Right atrium auricular region (tissue), 2 donors: ENCODE results near the gene SAXO1. TPM values are rescaled to one million over a fixed set of nuclear protein-coding genes. Genes with fewer than 3 reads are reported as not detected.

Experiments
- DNase-seq: peaks from one replicate; pipeline ENCODE4 v3.0.0-alpha.2; 2019; ENCODE audit warnings: low spot score
- H3K27ac ChIP-seq, 2 donors: fragments of 200-600 bp; sonication (generic); 1 replicate in 1 of 2; 2 replicates in 1 of 2; pipeline ENCODE4 v1.5.1; 2016 to 2019
- H3K27me3 ChIP-seq, 2 donors: fragments of 200-600 bp; sonication (generic); one replicate each; pipeline versions ENCODE4 v1.5.1 to v1.6.0; 2017 to 2019
- H3K36me3 ChIP-seq: fragments of 200-600 bp; sonication (generic); one replicate; pipeline ENCODE4 v1.5.1; 2016
- H3K4me1 ChIP-seq, 2 donors: fragments of 200-600 bp; sonication (generic); one replicate each; pipeline versions ENCODE4 v1.5.1 to v1.6.0; 2017 to 2019
- H3K4me3 ChIP-seq, 2 donors: fragments of 200-600 bp; sonication (generic); 1 replicate in 1 of 2; 2 replicates in 1 of 2; pipeline ENCODE4 v1.5.1; 2017 to 2019; ENCODE audit warnings: mild to moderate bottlenecking in 1 of 2, moderate library complexity in 1 of 2
- H3K9me3 ChIP-seq, 2 donors: fragments of 200-600 bp; sonication (generic); one replicate each; pipeline ENCODE4 v1.5.1; 2019
- CTCF ChIP-seq, 2 donors: fragments of 200-600 bp; sonication (generic); IDR thresholded peaks; one replicate each; pipeline ENCODE4 v1.5.1; 2019; ENCODE audit warnings: antibody characterized with exemption in 2 of 2
- total RNA-seq, 2 donors: library from RNA; depleted of rRNA; stranded (reverse); fragments of >200 nt; gene quantifications; one replicate each; pipeline ENCODE4 v1.1.0, GENCODE V29; 2016

Gene SAXO1
- total RNA-seq, 2 donors from 2014 or later = not detected

GRCh38 chr9:18888290-18888689, 144.7 kb downstream of the SAXO1 start:
- no peaks in the 10 kb centered on the region for H3K4me1 ChIP-seq
- no peaks in the 10 kb centered on the region for H3K27me3 ChIP-seq
- no peak overlapping the region for H3K27ac ChIP-seq
- no peaks in the 10 kb centered on the region for H3K36me3 ChIP-seq
- DNase-seq = no peak
- H3K9me3 ChIP-seq = peaks cover 0 to 2% of the 10 kb centered on the region in 2 donors
- no peak overlapping the region for H3K4me3 ChIP-seq
- no peak for TF ChIP-seq CTCF (IDR thresholded peaks at IDR 0.05)

GRCh38 chr9:18887546-18887945, 145.5 kb downstream of the SAXO1 start:
- Histone ChIP-seq H3K27ac (no peak overlapping the region), H3K4me1 (no peaks in the 10 kb centered on the region), H3K36me3 (no peaks in the 10 kb centered on the region), H3K27me3 (no peaks in the 10 kb centered on the region), H3K4me3 (no peak overlapping the region), H3K9me3 (peaks cover 0 to 4% of the 10 kb centered on the region in 2 donors)
- no peak for TF ChIP-seq CTCF (IDR thresholded peaks at IDR 0.05)
- no peak for DNase-seq

GRCh38 chr9:18881758-18882157, 151.3 kb downstream of the SAXO1 start:
- no peak overlapping the region for H3K27ac ChIP-seq
- no peaks in the 10 kb centered on the region for H3K36me3 ChIP-seq
- no peaks in the 10 kb centered on the region for H3K27me3 ChIP-seq
- peaks cover 0 to 4% of the 10 kb centered on the region in 2 donors for H3K9me3 ChIP-seq
- TF ChIP-seq CTCF (IDR thresholded peaks at IDR 0.05) = no peak
- DNase-seq = no peak
- H3K4me1 ChIP-seq = no peaks in the 10 kb centered on the region
- H3K4me3 ChIP-seq = no peak overlapping the region

GRCh38 chr9:18877984-18878383, 155.0 kb downstream of the SAXO1 start:
- no peak for DNase-seq

More at GRCh38 chr9:18877984-18878383, 155.0 kb downstream of the SAXO1 start:
- Histone ChIP-seq H3K9me3 (no peaks in the 10 kb centered on the region), H3K27ac (no peak overlapping the region), H3K36me3 (no peaks in the 10 kb centered on the region), H3K27me3 (no peaks in the 10 kb centered on the region), H3K4me1 (no peaks in the 10 kb centered on the region), H3K4me3 (no peak overlapping the region)
- no peak for TF ChIP-seq CTCF (IDR thresholded peaks at IDR 0.05)

Other genes with a start within 250 kb of the SAXO1 start
- gene RRAGA, start 16.2 kb upstream of the SAXO1 start, total RNA-seq = 10 to 100 TPM; 59.1 to 67.0 TPM
- gene HAUS6, start 69.7 kb upstream of the SAXO1 start, total RNA-seq = 1 to 10 TPM; 4.8 to 7.0 TPM
- gene PLIN2, start 94.3 kb upstream of the SAXO1 start, total RNA-seq = 100 to 1,000 TPM; 132 to 520 TPM
- 10 to 100 TPM; 53.7 to 55.4 TPM for gene DENND4C, start 197.5 kb upstream of the SAXO1 start, total RNA-seq